D341Med (cell line): Measurements from ENCODE around the gene GJB5.
A peak's percentile ranks its signal among the peaks of the same experiment; 100 is the strongest.

ENCODE experiments used
- DNase-seq: peaks from one replicate; pipeline ENCODE4 v3.0.0; 2012; ENCODE audit warnings: low spot score

Gene GJB5

GRCh38 chr1:34776911-34777310 lies 22.1 kb downstream of the GJB5 start:
- DNase-seq: no peak

- DNase-seq: no peak
These were observed 22.9 kb downstream of the GJB5 start for GRCh38 chr1:34777519-34778321.

- DNase-seq: no peak
These were observed 23.5 kb downstream of the GJB5 start for GRCh38 chr1:34778381-34778780.

GRCh38 chr1:34779005-34779404 lies 24.2 kb downstream of the GJB5 start:
- DNase-seq: no peak

- DNase-seq: no peak
These were observed 24.7 kb downstream of the GJB5 start for GRCh38 chr1:34779526-34779925.

GRCh38 chr1:34779962-34780361 lies 25.1 kb downstream of the GJB5 start:
- no peak for DNase-seq

GRCh38 chr1:34780528-34780927 lies 25.7 kb downstream of the GJB5 start:
- no peak for DNase-seq

- DNase-seq: peak; percentile 71
These were observed 26.4 kb downstream of the GJB5 start, which contains the start of gene GJB3 for GRCh38 chr1:34781071-34781843. Gene GJB3, plus strand, starts transcription at chr1:34781214. Its CDS starts 3,549 bp downstream, at chr1:34784763.

GRCh38 chr1:34781844-34782391 lies 27.1 kb downstream of the GJB5 start:
- no peak for DNase-seq

GRCh38 chr1:34784751-34785221 lies 29.9 kb downstream of the GJB5 start:
- no peak for DNase-seq

GRCh38 chr1:34785231-34785874 lies 30.5 kb downstream of the GJB5 start:
- no peak for DNase-seq

GRCh38 chr1:34785875-34786470 lies 31.1 kb downstream of the GJB5 start:
- DNase-seq: no peak

- peak; percentile 80 for DNase-seq
These were observed 31.9 kb downstream of the GJB5 start for GRCh38 chr1:34786521-34787325.

GRCh38 chr1:34787461-34788420 lies 32.9 kb downstream of the GJB5 start:
- DNase-seq: no peak

- DNase-seq: no peak
These were observed 36.1 kb downstream of the GJB5 start for GRCh38 chr1:34790985-34791384.

GRCh38 chr1:34792424-34792823 lies 37.6 kb downstream of the GJB5 start:
- DNase-seq: no peak

GRCh38 chr1:34792868-34793727 lies 38.3 kb downstream of the GJB5 start, which contains the start of gene GJA4:
Gene GJA4, plus strand, starts transcription at chr1:34792999. Its CDS starts 1,215 bp downstream, at chr1:34794214.
- no peak for DNase-seq

- no peak for DNase-seq
These were observed 39.3 kb downstream of the GJB5 start for GRCh38 chr1:34794001-34794789.
